AG04449 (cell line): ENCODE data around the gene DOHH.

Source experiments
- CTCF ChIA-PET: fragments of 350-600 bp; formaldehyde crosslinking; extraction: SDS; loops from one replicate; lab custom pipeline; 2021; ENCODE audit warnings: antibody characterized with exemption; lab: Yijun Ruan, JAX
- POLR2A ChIA-PET: fragments of 400-600, 350-600 bp; formaldehyde crosslinking; extraction: SDS; loops from one replicate; lab custom pipeline; 2020; ENCODE audit warnings: antibody characterized with exemption, inconsistent platforms; lab: Yijun Ruan, JAX
- DNase-seq: peaks from one replicate; pipeline ENCODE4 v3.0.0-alpha.2; 2010; ENCODE audit warnings: low read depth, low spot score
- H3K4me3 ChIP-seq: 2 replicates; pipeline ENCODE4 v1.5.1; 2011; ENCODE audit warnings: low read depth, mild to moderate bottlenecking, control low read depth, low read length
- CTCF ChIP-seq: IDR thresholded peaks from one replicate; pipeline ENCODE4 v1.5.1; 2011; ENCODE audit warnings: mild to moderate bottlenecking, moderate library complexity, low read length, control low read depth, inconsistent platforms; ENCODE audit not compliant: insufficient read depth; ENCODE audit errors: missing control alignments

DOHH gene

GRCh38 chr19:3535981-3536380, 35.5 kb upstream of the DOHH start:
- H3K4me3 ChIP-seq, result no peak overlapping the region
- ChIA-PET POLR2A (no interaction called here), CTCF (interaction anchor here (1.0 to 2.7 kb wide), 2 partner anchors 10 to 12 kb away, joined by 3 to 22 read pairs; no protein-coding TSS in a partner anchor)
- no peak for TF ChIP-seq CTCF
- DNase-seq, result no peak

GRCh38 chr19:3535563-3535965, 35.1 kb upstream of the DOHH start:
- TF ChIP-seq CTCF, result no peak
- ChIA-PET POLR2A (no interaction called here), CTCF (interaction anchor here (1.0 to 2.7 kb wide), 2 partner anchors 10 to 13 kb away, joined by 3 to 22 read pairs; no protein-coding TSS in a partner anchor)
- no peak for DNase-seq
- no peak overlapping the region for H3K4me3 ChIP-seq

- H3K4me3 ChIP-seq, result no peak overlapping the region
- POLR2A ChIA-PET, result no interaction called here
- no peak for TF ChIP-seq CTCF
- CTCF ChIA-PET, result interaction anchor here (1.0 kb wide), 1 partner anchor 13 kb away, joined by 3 read pairs; no protein-coding TSS in a partner anchor
- no peak for DNase-seq
Measured at GRCh38 chr19:3535235-3535535, 34.7 kb upstream of the DOHH start.

- ChIA-PET POLR2A (no interaction called here), CTCF (no interaction called here)
- no peak overlapping the region for H3K4me3 ChIP-seq
- TF ChIP-seq CTCF, result no peak
- no peak for DNase-seq
Measured at GRCh38 chr19:3534375-3535234, 34.1 kb upstream of the DOHH start.

GRCh38 chr19:3533563-3534216, 33.2 kb upstream of the DOHH start:
- POLR2A ChIA-PET, result no interaction called here
- no peak for TF ChIP-seq CTCF
- CTCF ChIA-PET, result interaction anchor here (0.9 to 1.6 kb wide), 3 partner anchors 11 to 18 kb away, joined by 3 to 4 read pairs (median 3); no protein-coding TSS in a partner anchor
- no peak for DNase-seq
- no peak overlapping the region for H3K4me3 ChIP-seq

- DNase-seq, result no peak
- CTCF ChIA-PET, result interaction anchor here (0.9 to 2.4 kb wide), 4 partner anchors 12 to 17 kb away, joined by 3 to 15 read pairs (median 4); no protein-coding TSS in a partner anchor
- POLR2A ChIA-PET, result no interaction called here
- H3K4me3 ChIP-seq, result no peak overlapping the region
- TF ChIP-seq CTCF, result no peak
Measured at GRCh38 chr19:3533033-3533432, 32.6 kb upstream of the DOHH start.
